ENCODE data around the gene FANCI.

GRCh38 chr15:89316504-89316903 lies 72.7 kb downstream of the FANCI start:
- TF ChIP-seq CTCF (IDR thresholded peaks at IDR 0.05) (no peak), POLR2A (IDR thresholded peaks at IDR 0.05) (no peak)

All from body of pancreas (tissue), 4 donors.